SH-SY5Y (cell line): ENCODE data around the gene STX2.

ENCODE experiments used
- GATA2 ChIP-seq: IDR thresholded peaks from 2 replicates; pipeline ENCODE4 v1.6.1; 2011; ENCODE audit warnings: mild to moderate bottlenecking, low read depth, low read length
- GATA3 ChIP-seq: IDR thresholded peaks from 2 replicates; pipeline ENCODE4 v1.6.1; 2011; ENCODE audit warnings: low read depth, mild to moderate bottlenecking, low read length, moderate library complexity

Gene STX2

GRCh38 chr12:130872179-130873096, 33.4 kb upstream of the STX2 start:
- TF ChIP-seq GATA2 (no peak), GATA3 (no peak)

- no peak for TF ChIP-seq GATA2
- no peak for TF ChIP-seq GATA3
These were observed 32.5 kb upstream of the STX2 start, which contains the start of gene RAN for GRCh38 chr12:130871286-130872178. Gene RAN, plus strand, starts transcription at chr12:130872066. Its CDS starts 528 bp downstream, at chr12:130872594.

GRCh38 chr12:130870442-130871285, 31.6 kb upstream of the STX2 start:
- TF ChIP-seq GATA2 (no peak), GATA3 (no peak)

DNA sequence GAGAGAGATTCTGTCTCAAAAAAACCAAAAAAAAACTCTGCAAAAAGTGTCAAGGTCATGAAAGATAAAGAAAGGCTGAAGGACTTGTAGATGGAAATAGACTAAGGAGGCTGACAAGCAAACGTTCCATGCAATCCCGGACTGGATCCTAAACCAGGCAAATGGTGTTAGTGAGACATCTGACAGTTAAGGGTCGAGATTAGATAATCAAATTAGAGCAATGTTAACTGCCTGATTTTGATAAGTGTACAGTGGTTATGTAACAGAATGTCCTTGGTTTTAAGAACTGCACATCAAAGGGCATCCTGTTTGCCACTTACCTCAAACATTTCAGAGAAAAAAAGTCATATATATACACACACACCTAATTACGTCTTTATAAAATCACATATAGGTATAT, 29.4 kb upstream of the STX2 start:
- TF ChIP-seq GATA3 = no peak
- TF ChIP-seq GATA2 = no peak

DNA sequence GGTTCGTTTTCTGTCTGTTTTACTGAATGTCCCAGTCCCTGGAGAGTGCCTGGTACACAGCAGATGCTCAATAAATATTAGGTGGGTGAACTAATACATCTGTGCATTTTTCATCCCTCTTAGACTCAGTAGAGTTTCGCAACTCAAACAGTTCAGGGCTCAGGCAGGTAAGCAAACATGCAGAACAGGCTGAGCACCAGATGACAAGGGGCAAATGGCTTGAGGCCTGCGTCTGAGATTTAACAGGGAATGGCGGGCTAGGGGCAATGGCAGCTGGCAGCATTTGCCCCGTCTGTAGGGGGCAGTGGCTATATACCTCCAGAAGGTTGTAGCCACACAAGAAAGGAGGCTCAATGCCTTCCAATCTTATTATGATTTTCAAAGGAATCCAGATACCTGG, 24.2 kb upstream of the STX2 start:
- no peak for TF ChIP-seq GATA3
- TF ChIP-seq GATA2 = no peak

- TF ChIP-seq GATA3 (no peak), GATA2 (no peak)
These were observed 23.1 kb upstream of the STX2 start for GRCh38 chr12:130862161-130862560.

- TF ChIP-seq GATA3 = no peak
- TF ChIP-seq GATA2 = no peak
These were observed 21.3 kb upstream of the STX2 start for GRCh38 chr12:130860311-130860710.

DNA sequence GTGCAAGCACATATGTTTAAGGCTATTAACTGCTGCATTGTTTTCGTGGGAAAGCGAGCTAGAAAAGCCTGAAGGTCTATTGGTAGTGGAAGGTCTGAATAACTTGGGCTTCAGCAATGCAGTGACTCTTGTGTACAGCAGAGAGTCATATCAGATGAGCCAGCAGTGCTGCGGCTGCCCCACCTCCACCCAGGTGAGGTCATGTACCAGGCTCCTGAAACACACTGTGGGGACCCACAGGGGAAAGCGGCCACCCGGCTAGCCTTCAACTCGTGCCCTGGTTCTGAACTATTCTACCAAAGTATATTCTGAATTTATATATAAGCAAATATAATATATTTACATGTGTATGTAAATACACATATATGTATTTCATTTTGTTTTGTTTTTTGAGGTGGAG, 20.1 kb upstream of the STX2 start:
- TF ChIP-seq GATA2 = no peak
- no peak for TF ChIP-seq GATA3

DNA sequence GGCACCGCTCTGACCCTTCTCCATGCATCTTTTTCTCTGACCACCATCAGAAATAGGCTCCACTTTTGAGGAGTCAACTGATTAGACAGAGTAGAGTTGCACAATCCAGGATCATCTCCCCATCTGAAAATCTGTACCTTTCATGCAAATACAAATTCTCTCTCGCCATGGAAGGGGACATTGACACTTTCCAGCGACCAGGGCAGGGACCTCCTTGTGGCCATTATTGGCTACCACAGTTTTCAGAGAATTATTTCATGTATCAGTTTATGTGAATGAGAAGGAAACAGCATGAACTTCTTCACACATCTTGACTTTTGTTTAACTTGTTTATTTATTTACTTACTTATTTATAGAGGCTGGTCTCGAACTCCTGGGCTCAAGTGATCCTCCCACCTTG, 19.0 kb upstream of the STX2 start:
- TF ChIP-seq GATA2 = no peak
- no peak for TF ChIP-seq GATA3

GRCh38 chr12:130856088-130856487, 17.0 kb upstream of the STX2 start:
- no peak for TF ChIP-seq GATA2
- TF ChIP-seq GATA3 = no peak

DNA sequence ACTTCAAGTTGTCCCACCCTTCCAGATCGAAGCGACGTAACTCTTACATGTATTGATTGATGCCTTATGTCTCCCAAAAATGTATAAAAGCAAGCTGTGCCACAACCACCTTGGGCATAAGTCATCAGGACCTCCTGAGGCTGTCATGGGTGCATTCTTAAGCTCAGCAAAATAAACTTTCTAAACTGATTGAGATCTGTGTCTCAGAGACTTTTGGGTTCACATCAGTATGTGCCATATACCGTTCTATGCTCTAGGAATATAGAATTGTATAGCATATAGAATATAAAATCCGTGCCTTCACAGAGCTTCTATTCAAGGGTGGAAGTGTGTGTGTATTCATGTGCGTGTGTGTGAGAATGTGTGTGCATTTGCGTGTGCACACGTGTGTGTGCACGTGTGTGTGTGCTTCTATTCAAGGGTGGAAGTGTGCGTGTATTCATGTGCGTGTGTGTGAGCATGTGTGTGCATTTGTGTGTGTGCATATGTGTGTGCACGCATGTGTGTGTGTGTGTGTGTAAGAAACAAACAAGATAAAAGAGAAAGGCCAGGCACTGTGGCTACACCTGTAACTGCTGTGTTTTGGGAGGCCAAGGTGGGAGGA, 11.5 kb upstream of the STX2 start:
- no peak for TF ChIP-seq GATA3
- TF ChIP-seq GATA2 = no peak

- TF ChIP-seq GATA2 (no peak), GATA3 (no peak)
These were observed 10.7 kb upstream of the STX2 start for GRCh38 chr12:130849561-130850417.

- TF ChIP-seq GATA3 = no peak
- TF ChIP-seq GATA2 = no peak
These were observed 8.1 kb upstream of the STX2 start for GRCh38 chr12:130847112-130847511.
